ENCODE data around the gene RAB24.
"Not testable (repeated sequence)": the region's sequence is repeated elsewhere in the genome, so short reads cannot be mapped to it uniquely, and the experiment has no call there.

The RAB24 gene

DNA sequence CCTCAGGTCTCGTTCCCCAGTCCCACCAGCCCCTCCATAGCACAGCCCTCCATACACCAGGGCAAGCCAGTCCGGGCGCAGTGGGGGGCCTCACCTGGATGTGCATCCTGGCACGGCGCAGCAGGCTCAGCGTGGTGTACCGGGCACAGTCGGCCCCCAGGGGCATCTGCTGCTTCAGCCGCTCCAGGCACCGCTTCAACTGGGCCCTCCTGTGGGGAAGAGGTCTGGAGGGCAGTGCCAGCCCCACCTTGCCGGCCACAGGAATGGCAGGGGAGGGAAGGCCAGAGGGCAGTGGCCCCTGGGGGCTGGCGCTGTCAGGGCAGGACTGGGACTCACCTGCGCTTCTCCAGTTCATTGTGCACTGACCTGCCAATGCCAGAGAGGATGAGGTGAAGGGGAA, 6.8 kb upstream of the RAB24 start:
- DNase-seq = no peak

GRCh38 chr5:177309351-177310191, 6.1 kb upstream of the RAB24 start:
- peak; percentile 85 for DNase-seq

DNA sequence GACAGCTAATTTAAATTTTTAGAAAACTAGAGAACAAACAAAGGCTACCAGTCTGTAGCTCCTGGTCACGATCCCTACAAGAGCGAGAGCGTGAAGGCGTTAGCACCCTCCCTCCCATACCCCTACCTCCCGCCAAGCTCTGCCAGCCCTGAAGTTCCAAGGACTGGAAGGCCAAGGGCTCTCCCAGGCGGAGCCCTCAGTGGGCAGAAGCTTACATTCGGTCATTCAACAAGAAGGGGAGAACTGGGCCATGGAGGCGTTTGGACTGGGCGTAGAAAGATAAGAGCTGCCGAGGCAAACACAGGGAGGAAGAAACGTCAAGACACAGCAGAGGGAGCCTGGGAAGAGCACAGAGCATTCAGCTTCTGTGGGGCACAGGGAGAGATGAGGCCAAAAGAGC, 5.2 kb upstream of the RAB24 start:
- no peak for DNase-seq

DNA sequence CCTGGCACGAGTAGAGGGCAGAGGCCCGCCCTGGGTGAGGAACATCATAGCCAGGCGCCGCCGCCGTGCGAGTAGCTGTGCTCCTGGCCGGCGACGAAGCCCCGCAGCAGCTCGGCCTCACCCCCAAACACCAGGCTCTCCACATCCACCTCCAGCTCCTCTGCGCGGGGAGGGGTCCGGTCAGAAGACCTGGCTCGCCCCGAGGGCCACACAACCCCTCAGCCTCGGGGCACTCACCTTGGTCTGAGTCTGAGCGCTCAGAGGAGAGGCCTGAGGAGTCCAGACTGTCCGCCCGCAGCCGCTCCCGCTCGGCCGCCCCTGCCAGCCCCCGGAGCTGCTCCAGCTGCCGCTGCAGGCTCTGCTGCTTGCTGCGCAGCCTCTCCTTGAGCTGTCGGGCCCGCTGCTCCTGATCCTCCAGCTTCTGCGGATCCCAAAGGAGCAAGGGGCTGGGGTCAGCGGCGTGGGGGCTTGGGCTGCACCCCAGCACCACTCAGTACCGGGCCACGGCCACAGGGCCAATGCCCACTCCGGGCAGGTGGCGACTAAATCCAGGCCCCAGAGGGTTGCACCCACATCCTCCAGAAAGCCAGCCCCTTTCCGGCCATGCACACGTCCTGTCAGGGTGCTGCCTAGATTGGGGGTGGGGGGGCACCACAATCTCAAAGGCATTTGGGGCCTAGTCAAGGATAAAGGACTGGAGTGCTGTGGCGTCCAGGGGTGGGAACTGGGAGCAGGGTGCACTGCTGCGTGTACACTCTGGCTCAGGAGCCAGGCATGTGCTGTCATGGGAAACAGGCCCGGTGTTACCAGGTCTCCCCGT, 4.2 kb upstream of the RAB24 start:
- no peak for DNase-seq

GRCh38 chr5:177306674-177307543, 3.4 kb upstream of the RAB24 start:
- DNase-seq = no peak

DNA sequence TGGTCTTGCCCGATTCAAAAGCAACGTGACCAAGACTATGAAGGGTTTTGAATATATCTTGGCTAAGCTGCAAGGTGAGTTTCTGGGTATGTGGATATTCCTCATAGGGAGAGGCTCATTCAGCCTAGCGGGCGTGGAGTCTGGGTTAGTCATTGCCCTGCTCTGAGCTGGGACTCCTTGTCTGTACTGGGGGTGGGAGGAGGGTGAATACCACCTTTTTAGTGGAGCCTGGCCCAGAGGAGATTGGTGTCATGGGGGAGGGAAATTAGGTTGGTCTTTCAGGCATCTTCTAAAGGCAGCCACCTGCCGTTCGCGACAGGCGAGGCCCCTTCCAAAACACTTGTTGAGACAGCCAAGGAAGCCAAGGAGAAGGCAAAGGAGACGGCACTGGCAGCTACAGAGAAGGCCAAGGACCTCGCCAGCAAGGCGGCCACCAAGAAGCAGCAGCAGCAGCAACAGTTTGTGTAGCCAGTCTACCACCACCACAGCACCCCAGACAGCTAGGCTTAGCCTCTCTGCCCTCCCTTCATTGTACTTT, 2.7 kb upstream of the RAB24 start:
- not testable (repeated sequence) for DNase-seq

DNA sequence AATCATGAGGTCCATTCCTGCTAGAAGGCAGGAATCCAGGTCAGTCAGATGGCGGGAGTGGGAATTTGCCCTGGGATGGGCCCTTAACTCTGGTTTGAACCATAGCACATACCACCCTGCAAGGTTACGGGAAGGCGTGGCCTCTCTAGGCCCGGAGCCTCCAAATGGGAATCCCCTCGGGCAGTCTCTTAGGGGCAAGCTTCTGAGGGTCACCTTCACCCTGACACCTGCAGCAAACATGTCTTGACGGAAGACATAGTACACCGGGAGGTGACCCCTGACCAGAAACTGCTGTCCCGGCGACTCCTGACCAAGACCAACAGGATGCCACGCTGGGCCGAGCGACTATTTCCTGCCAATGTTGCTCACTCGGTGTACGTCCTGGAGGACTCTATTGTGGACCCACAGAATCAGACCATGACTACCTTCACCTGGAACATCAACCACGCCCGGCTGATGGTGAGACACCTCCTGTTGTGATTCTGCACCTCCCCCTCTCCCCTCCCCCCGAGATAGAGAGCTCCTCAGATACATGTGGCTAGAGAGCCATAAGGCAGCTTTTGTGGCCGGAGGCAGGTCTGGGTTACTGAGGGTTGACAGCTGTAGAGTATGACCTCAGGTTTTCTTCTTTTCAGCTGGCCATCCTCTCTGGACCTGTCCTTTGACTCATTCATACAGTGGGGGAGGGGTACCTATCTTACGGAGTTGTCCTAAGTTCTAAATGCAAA, 1.0 kb upstream of the RAB24 start:
- DNase-seq = peak; percentile 69

DNA sequence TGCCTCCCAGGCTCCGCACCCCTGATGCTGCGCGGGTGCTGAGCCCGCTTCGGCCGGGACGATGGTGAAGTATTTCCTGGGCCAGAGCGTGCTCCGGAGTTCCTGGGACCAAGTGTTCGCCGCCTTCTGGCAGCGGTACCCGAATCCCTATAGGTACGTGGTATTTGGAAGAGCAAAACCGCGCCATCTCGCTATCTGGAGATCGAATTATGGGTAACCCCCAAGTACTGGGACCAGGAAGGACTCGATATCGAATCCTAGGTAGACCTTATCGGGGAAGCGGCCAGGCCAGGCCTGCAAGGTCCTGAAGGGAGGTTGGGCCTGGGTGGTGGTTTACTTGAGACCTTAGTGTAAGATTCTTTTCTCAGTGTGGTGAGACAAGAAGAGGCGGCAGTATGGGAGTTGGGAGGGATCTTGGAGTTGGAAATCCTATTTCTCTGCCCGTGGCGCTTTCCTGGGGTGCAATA, 439 bp upstream of the RAB24 start:
- no peak for DNase-seq

DNA sequence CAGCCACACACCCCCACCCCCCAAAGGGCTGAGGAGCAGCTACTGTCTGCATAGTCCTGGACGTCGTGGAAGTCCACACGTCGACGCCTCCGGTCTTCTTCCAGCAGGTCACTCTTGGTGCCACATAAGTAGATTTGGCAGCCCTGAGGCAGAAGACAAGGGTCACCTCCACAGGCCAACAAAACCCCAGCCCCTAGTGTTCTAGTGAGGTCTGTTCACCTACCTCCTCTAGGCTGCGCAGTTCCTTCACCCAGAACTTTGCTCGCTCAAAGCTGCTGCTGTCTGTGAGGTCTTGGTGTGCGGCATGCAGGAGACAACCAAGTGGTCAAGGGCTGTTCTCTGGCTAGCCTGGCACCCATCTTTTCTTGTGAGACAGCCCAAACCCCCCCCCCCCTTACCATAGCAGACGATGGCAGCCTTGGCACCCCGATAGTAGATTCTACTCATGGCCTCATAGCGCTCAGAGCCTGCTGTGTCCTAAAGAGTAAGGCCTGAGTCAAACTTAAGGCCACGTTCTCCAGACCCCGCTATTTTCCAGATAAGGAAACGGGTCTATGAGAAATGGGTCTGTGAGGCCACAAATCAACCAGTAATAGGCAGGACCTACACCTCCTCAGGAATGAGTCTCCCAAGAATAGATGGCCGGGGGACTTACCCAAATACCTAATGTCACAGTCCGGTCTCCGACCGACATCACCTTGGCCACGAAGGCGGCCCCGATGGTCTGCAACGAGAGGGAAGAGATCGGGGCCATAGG, 987 bp downstream of the RAB24 start:
- no peak for DNase-seq

DNA sequence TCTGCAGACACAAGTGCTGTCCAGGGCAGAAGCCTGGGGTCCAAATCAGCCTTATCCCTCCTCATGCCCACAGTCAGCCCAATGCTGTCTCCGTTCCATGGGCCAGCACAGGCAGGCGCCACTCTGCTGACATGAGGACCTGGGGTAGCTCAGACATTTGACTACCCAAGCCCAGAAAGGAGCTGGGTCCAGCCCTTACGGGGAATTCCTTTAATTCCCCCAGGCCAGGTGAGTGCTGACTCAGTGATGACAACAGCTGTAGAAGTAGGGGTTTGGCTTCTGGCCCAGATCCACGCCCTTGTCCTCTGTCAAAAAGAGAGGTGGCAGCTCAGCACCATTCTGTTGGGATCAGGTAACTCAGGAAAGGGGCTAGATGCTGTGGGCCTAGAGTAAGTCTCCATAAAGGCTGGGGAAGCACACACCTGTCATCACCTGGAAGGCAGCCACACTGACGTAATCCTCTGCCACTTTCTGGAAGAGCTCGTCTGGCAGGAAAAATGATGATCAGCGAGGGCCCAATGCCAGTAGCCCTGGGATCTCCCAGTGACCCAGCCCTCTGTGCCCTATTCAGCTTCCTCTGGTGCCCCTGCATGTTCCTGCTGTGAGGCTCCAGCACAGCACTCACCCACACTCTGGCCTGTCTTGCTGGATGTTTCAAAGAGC, 1.9 kb downstream of the RAB24 start:
- no peak for DNase-seq

- no peak for DNase-seq
These were observed 2.6 kb downstream of the RAB24 start for GRCh38 chr5:177300951-177301350.

GRCh38 chr5:177300236-177300880, 3.2 kb downstream of the RAB24 start:
- DNase-seq = no peak

DNA sequence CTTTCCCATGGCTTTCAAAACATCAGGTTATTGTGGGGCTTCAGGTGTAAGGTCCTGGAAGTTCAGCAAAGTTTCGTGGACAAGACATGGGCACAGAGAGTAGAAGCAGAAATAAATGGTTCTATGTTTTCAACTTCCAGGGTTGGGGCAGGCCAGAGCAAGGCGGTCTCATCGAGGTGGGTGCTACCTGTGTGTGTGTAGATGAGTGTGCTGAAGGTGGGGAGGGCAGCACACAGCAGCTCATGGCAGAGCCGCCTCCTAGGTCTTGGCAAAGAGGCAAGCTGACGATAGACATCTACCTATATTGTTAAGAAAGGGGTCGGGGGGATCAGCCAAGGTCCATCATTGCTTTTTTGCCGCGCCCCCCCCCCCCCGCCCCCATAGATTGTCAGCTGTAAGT, 3.8 kb downstream of the RAB24 start:
- no peak for DNase-seq

GRCh38 chr5:177297922-177298321, 5.6 kb downstream of the RAB24 start:
- DNase-seq = no peak

DNA sequence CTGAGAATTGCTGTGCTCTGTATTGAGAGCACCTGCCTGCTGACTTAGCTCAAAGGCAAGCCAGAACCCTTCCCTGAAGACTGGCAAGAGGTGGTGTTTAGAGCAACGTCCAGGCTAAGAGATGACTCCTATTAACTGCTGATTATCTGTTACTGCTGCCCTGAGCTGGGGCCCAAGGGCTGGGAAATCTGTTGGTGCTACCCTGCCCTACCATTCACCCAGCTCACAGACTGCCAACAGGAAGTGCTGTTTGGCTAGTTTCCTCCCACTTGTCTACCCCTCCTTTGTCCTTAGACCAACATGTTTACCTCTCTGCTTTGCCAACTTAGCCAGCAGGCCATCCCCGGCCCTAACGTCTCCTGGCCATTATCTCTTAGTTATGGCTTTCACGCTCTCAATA, 6.9 kb downstream of the RAB24 start:
- DNase-seq = no peak

- DNase-seq = no peak
These were observed 7.6 kb downstream of the RAB24 start for GRCh38 chr5:177295924-177296323.

DNA sequence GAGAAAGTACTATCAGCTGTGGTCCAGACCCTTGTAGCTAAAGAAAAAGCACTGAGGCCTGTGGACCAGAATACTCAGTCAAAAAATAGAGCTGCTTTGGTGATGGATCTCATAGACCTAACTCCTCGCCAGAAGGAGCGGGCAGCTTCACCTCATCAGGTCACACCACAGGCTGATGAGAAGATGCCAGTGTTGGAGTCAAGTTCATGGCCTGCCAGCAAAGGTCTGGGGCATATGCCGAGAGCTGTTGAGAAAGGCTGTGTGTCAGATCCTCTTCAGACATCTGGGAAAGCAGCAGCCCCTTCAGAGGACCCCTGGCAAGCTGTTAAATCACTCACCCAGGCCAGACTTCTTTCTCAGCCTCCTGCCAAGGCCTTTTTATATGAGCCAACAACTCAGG, 8.9 kb downstream of the RAB24 start:
- no peak for DNase-seq

- no peak for DNase-seq
These were observed 9.5 kb downstream of the RAB24 start for GRCh38 chr5:177293819-177294581.

DNA sequence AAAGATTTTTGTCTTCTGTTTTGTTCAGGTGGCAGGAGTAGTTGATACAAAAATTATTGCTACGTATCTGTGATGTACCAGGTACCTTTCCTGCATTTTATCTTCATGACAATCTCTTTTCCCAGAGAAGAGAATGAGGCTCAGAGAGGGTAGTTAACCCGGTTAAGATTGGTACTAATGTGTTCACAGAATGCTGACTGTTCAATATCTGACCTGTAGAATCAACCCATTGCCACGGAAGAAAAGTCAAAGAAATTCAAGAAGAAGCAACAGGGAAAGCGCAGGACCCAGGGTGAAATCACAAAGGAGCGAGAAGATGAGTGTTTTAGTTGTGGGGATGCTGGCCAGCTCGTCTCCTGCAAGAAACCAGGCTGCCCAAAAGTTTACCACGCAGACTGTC, 11.8 kb downstream of the RAB24 start:
- DNase-seq = no peak

Data from activated CD8-positive, alpha-beta memory T cell treated with anti-CD3 and anti-CD28 coated beads for 24 hours (primary cell).